Measurements from ENCODE around the gene TXK. TPM values are rescaled to one million over a fixed set of nuclear protein-coding genes. Genes with fewer than 3 reads are reported as not detected.

The TXK gene
- total and polyA plus RNA-seq, 7 donors, result 0.55 to 7.5 (median 0.99) TPM; not detected in 2

DNA sequence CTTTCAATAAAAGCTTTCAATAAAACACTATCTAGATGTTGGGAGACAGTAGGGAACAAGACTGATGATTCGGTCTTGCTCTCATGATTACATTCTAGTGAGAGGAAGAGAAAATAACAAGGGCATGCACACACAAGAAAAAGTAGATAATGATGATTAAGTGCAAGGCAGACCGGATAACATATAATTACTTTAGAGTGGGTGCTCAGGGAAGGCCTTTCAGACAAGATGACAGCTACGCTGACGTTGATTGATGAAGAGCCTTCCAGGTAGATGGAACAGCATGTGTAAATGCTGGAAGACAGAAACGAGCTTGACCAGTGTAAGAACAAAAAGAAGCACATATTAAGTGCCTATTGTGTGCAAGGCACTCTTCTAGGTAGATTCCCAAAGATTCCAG lies 43.4 kb downstream of the TXK start:
- Histone ChIP-seq H3K27me3 (no peaks in the 10 kb centered on the region), H3K36me3 (no peaks in the 10 kb centered on the region), H3K4me1 (no peaks in the 10 kb centered on the region), H3K27ac (no peak overlapping the region), H3K4me3 (no peak overlapping the region), H3K9me3 (no peaks in the 10 kb centered on the region)
- TF ChIP-seq POLR2A (IDR thresholded peaks at IDR 0.05), result no peak
- no peak for TF ChIP-seq EP300 (IDR thresholded peaks at IDR 0.05)
- 87 to 89% methylated on average over 5 of the region's 5 CpGs for WGBS, 2 donors
- intact Hi-C loops (cut with DNase I), result no loop called here
- DNase-seq, result no peak

DNA sequence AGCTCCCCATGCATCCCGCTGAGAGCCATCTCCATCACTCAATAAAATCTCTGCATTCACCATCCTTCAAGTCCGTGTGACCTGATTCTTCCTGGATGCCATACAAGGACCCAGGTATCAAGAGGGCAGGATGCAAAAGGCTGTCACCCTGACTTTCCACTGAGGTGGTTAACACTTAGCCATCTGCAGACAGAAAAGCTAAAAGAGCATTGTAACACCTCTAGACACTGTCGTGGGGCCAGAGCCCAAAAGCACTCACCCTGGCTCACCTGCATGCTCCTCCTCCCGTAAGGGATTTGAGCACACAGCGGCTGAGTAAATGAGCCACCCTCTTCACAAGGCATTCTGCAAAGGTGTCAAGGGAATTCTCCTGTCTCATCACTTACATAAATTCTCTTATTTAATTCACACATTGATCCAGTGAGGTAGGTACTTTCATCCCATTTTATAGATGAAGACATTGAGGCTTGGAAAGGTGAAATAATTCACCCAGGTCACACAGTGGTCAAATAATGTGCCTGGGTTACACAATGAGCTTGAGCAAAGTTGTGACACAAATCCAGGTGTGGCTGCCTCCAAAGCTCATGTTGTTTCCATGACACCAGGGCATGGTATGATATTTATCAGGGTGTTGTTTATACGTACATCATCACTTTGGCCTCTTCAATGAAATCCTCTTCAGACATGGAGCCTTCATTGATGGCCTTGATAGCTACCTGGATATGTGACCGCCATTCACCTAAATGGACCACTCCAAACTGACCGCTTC lies 48.0 kb downstream of the TXK start:
- intact Hi-C loops (cut with DNase I), result loop anchor here (1.0 to 5.0 kb wide), 2 partner anchors 69 to 83 kb away; partner anchors contain the start of genes CNGA1 and NIPAL1

DNA sequence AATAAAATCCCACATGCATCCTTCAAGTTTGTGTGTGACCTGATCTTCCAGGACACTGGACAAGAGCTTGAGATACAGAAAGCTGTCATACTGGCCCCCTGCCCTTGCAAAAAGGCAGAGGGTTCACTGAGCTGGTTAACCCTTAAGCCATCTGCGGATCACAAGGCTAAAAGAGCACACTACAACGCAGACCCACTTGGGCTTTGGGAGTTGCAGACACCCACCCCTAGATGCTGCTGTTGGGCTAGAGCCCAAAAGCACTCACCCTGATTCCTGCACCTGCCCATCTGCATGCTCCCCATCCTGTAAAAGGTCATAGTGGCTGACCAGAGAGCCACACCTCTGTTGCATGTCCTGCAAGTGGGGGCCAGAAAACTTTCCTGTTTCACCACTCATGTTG lies 51.1 kb downstream of the TXK start:
- 89 to 93% methylated on average over 2 of the region's 2 CpGs for WGBS, 2 donors
- intact Hi-C loops (cut with DNase I), result no loop called here

More for the DNA sequence above, 48.0 kb downstream of the TXK start:
- 64 to 66% methylated on average over 8 of the region's 8 CpGs for WGBS, 2 donors
- H3K27me3 ChIP-seq, result no peaks in the 10 kb centered on the region
- TF ChIP-seq POLR2AphosphoS5 (IDR thresholded peaks at IDR 0.05) (no peak), POLR2A (IDR thresholded peaks at IDR 0.05) (no peak), EP300 (IDR thresholded peaks at IDR 0.05) (no peak)
- TF ChIP-seq, protein P1, sequence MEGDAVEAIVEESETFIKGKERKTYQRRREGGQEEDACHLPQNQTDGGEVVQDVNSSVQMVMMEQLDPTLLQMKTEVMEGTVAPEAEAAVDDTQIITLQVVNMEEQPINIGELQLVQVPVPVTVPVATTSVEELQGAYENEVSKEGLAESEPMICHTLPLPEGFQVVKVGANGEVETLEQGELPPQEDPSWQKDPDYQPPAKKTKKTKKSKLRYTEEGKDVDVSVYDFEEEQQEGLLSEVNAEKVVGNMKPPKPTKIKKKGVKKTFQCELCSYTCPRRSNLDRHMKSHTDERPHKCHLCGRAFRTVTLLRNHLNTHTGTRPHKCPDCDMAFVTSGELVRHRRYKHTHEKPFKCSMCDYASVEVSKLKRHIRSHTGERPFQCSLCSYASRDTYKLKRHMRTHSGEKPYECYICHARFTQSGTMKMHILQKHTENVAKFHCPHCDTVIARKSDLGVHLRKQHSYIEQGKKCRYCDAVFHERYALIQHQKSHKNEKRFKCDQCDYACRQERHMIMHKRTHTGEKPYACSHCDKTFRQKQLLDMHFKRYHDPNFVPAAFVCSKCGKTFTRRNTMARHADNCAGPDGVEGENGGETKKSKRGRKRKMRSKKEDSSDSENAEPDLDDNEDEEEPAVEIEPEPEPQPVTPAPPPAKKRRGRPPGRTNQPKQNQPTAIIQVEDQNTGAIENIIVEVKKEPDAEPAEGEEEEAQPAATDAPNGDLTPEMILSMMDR (IDR thresholded peaks at IDR 0.05), result no peak
- no peaks in the 10 kb centered on the region for H3K9me3 ChIP-seq
- no peaks in the 10 kb centered on the region for H3K4me1 ChIP-seq
- DNase-seq, result no peak
- H3K27ac ChIP-seq, result no peak overlapping the region
- H3K4me3 ChIP-seq, result no peak overlapping the region
- no peaks in the 10 kb centered on the region for H3K36me3 ChIP-seq

DNA sequence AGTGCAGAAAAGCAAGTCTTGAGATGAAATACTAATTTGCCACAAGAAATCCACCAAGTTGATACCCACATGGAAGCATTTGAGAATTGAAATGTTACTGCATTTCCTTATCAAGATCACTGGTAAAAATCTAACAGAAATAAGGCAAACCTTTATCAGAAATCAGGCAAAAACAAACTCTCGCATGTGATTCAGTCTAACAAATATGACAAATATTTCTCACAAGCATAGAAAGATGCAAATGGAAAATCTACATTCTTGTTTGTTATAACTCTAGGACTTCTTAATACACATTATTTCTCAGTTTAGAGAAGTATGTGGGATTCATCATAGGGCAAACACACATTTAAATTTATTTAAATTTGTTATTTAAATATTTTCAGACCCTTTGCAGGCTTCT lies 52.9 kb downstream of the TXK start:
- WGBS, 2 donors, result 88 to 89% methylated on average over 1 of the region's 1 CpG
- intact Hi-C loops (cut with DNase I), result no loop called here
- TF ChIP-seq EP300 (IDR thresholded peaks at IDR 0.05) (no peak), POLR2AphosphoS5 (IDR thresholded peaks at IDR 0.05) (no peak), POLR2A (IDR thresholded peaks at IDR 0.05) (no peak)
- TF ChIP-seq, protein P1 (IDR thresholded peaks at IDR 0.05), result no peak

More for the DNA sequence above, 51.1 kb downstream of the TXK start:
- TF ChIP-seq EP300 (IDR thresholded peaks at IDR 0.05) (no peak), POLR2AphosphoS5 (IDR thresholded peaks at IDR 0.05) (no peak), POLR2A (IDR thresholded peaks at IDR 0.05) (no peak)
- TF ChIP-seq, protein P1 (IDR thresholded peaks at IDR 0.05), result no peak
- no peak for DNase-seq
- Histone ChIP-seq H3K36me3 (no peaks in the 10 kb centered on the region), H3K9me3 (no peaks in the 10 kb centered on the region), H3K27ac (no peak overlapping the region), H3K27me3 (no peaks in the 10 kb centered on the region), H3K4me3 (no peak overlapping the region), H3K4me1 (no peaks in the 10 kb centered on the region)

DNA sequence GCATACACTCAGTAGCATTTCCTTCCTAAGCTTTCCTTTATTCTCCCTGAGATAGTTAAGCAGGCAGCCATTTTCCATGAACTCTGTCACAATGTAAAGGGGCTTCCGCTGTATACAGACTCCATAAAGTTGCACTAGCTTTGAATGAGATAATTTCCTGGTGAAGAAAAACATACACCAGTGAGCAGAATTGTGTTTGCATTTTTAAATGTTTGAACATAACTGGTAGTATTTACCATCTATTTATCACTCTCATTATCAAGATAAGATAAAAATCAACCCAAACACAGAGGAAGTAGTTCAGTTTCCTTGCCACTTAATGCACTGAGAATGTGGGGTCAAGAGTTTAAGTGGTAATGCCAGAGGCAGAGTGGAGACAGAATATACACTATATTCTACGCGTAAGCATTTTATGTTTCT lies 54.1 kb downstream of the TXK start:
- intact Hi-C loops (cut with DNase I), result no loop called here
- Histone ChIP-seq H3K9me3 (no peaks in the 10 kb centered on the region), H3K4me1 (no peaks in the 10 kb centered on the region), H3K27ac (no peak overlapping the region), H3K4me3 (no peak overlapping the region), H3K27me3 (no peaks in the 10 kb centered on the region), H3K36me3 (no peaks in the 10 kb centered on the region)
- TF ChIP-seq POLR2AphosphoS5 (IDR thresholded peaks at IDR 0.05) (no peak), POLR2A (IDR thresholded peaks at IDR 0.05) (no peak), EP300 (IDR thresholded peaks at IDR 0.05) (no peak)
- TF ChIP-seq, protein P1 (IDR thresholded peaks at IDR 0.05), result no peak
- 30 to 56% methylated on average over 3 of the region's 3 CpGs for WGBS, 2 donors
- DNase-seq, result no peak

More for the DNA sequence above, 52.9 kb downstream of the TXK start:
- Histone ChIP-seq H3K4me3 (no peak overlapping the region), H3K9me3 (no peaks in the 10 kb centered on the region), H3K27me3 (no peaks in the 10 kb centered on the region), H3K36me3 (no peaks in the 10 kb centered on the region), H3K4me1 (no peaks in the 10 kb centered on the region), H3K27ac (no peak overlapping the region)
- DNase-seq, result no peak
